Measurements from ENCODE around the gene SPANXD. TPM values are rescaled to one million over a fixed set of nuclear protein-coding genes. Genes with fewer than 3 reads are reported as not detected.

The SPANXD gene
- total RNA-seq, 1 donor from 2014 or later, result not detected

DNA sequence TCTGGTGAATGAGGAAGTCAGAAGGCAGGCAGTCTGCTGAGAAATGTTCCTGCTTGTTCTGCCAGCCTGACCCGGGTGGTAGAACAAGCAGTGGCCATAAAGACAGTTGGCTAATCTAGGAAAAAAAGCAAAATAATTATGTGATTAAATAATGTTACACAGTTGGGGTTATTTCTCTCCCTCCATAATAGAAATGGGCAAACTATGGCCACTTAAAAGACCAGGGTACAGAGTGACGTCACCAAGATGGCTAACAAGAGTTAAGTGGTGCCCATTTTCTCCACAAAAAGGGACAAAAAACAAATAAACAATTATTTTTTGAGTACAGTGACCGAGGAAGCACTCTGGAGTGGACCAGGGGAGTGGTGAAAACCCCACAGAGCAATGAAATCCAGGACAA, 16.1 kb upstream of the SPANXD start:
- Histone ChIP-seq H2AFZ (ENCODE audit: low read depth, low read length) (no peak overlapping the region), H3K4me2 (ENCODE audit: low read length) (no peak overlapping the region), H3K9me3 (ENCODE audit: insufficient read depth, low read depth, low read length) (no peaks in the 10 kb centered on the region), H3K36me3 (ENCODE audit: insufficient read depth, low read length) (no peaks in the 10 kb centered on the region), H4K20me1 (ENCODE audit: insufficient read depth, low read length) (no peaks in the 10 kb centered on the region), H3K9ac (ENCODE audit: low read length) (no peak overlapping the region), H3K27me3 (ENCODE audit: insufficient read depth, low read length) (no peaks in the 10 kb centered on the region), H3K4me1 (ENCODE audit: insufficient read depth, low read length) (no peaks in the 10 kb centered on the region), H3K4me3 (ENCODE audit: insufficient read depth, low read depth, low read length) (no peak overlapping the region), H3K79me2 (ENCODE audit: insufficient read depth, low read length) (no peaks in the 10 kb centered on the region), H3K27ac (ENCODE audit: low read depth, low read length) (no peak overlapping the region)
- Mint-ChIP-seq H3K27me3 (ENCODE audit: low read depth, unreplicated experiment) (no peaks in the 10 kb centered on the region), H3K27ac (ENCODE audit: unreplicated experiment) (no peak overlapping the region), H3K36me3 (ENCODE audit: low read depth, unreplicated experiment) (no peaks in the 10 kb centered on the region), H3K4me3 (ENCODE audit: unreplicated experiment) (no peak overlapping the region), H3K9me3 (ENCODE audit: unreplicated experiment) (no peaks in the 10 kb centered on the region), H3K4me1 (ENCODE audit: low read depth, unreplicated experiment) (no peaks in the 10 kb centered on the region)
- TF ChIP-seq EZH2 (IDR thresholded peaks at IDR 0.05; ENCODE audit: insufficient read depth, low read length), result no peak
- TF ChIP-seq, protein P1, sequence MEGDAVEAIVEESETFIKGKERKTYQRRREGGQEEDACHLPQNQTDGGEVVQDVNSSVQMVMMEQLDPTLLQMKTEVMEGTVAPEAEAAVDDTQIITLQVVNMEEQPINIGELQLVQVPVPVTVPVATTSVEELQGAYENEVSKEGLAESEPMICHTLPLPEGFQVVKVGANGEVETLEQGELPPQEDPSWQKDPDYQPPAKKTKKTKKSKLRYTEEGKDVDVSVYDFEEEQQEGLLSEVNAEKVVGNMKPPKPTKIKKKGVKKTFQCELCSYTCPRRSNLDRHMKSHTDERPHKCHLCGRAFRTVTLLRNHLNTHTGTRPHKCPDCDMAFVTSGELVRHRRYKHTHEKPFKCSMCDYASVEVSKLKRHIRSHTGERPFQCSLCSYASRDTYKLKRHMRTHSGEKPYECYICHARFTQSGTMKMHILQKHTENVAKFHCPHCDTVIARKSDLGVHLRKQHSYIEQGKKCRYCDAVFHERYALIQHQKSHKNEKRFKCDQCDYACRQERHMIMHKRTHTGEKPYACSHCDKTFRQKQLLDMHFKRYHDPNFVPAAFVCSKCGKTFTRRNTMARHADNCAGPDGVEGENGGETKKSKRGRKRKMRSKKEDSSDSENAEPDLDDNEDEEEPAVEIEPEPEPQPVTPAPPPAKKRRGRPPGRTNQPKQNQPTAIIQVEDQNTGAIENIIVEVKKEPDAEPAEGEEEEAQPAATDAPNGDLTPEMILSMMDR (IDR thresholded peaks at IDR 0.05; ENCODE audit: insufficient read depth, low read depth, low read length), result no peak
- DNase-seq (ENCODE audit: low read depth) (no peak), FAIRE-seq (no peak)

DNA sequence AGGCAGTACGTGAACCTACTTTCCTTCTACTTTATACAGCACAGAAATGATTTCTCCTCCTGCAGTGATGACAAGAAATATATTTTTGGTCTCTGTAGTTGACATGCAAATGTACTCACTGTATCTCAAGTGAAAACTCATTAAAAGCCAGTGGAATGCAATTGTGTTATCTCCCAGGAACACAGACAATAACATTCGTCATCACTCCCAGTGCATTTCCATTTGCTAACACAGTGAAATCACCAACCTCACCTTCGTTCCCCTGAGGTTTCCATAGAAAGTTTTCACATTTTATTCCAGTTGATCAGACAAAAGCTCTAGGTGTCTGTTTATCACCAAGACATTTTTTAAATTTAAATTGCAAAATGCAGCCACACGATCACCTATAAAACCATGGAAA, 2.5 kb upstream of the SPANXD start:
- H3K4me3 Mint-ChIP-seq (ENCODE audit: unreplicated experiment), result no peak overlapping the region
- H3K9me3 Mint-ChIP-seq (ENCODE audit: unreplicated experiment), result peaks cover 2% of the 10 kb centered on the region
- FAIRE-seq, result no peak

DNA sequence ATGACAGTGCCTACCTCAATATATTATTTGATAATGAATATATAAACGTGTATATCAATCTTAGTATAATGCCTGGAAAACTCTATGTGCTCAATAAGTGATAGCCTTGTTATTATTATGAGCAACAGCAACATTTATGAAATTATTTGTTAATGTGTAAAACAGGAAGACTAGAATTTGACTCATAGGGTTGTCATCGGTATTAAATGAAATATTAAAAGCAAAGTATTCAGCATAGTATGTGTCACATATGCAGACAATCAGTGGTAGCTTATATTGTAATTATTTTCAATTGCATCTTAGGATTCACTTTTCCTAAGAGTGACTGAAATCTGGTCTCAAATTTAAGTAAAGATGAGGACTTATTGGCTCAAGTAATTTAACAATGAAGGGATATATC, 24.6 kb downstream of the SPANXD start:
- Mint-ChIP-seq H3K27me3 (ENCODE audit: low read depth, unreplicated experiment) (no peaks in the 10 kb centered on the region), H3K9me3 (ENCODE audit: unreplicated experiment) (no peaks in the 10 kb centered on the region), H3K4me1 (ENCODE audit: low read depth, unreplicated experiment) (no peaks in the 10 kb centered on the region), H3K27ac (ENCODE audit: unreplicated experiment) (no peak overlapping the region), H3K36me3 (ENCODE audit: low read depth, unreplicated experiment) (no peaks in the 10 kb centered on the region), H3K4me3 (ENCODE audit: unreplicated experiment) (no peak overlapping the region)
- Histone ChIP-seq H3K27me3 (ENCODE audit: insufficient read depth, low read length) (no peaks in the 10 kb centered on the region), H3K79me2 (ENCODE audit: insufficient read depth, low read length) (no peaks in the 10 kb centered on the region), H4K20me1 (ENCODE audit: insufficient read depth, low read length) (no peaks in the 10 kb centered on the region), H2AFZ (ENCODE audit: low read depth, low read length) (no peak overlapping the region), H3K27ac (ENCODE audit: low read depth, low read length) (no peak overlapping the region), H3K4me1 (ENCODE audit: insufficient read depth, low read length) (no peaks in the 10 kb centered on the region), H3K36me3 (ENCODE audit: insufficient read depth, low read length) (no peaks in the 10 kb centered on the region), H3K4me2 (ENCODE audit: low read length) (no peak overlapping the region), H3K9me3 (ENCODE audit: insufficient read depth, low read depth, low read length) (no peaks in the 10 kb centered on the region), H3K4me3 (ENCODE audit: insufficient read depth, low read depth, low read length) (no peak overlapping the region), H3K9ac (ENCODE audit: low read length) (no peak overlapping the region)
- no peak for DNase-seq (ENCODE audit: low read depth)
- no peak for FAIRE-seq
- TF ChIP-seq, protein P1 (IDR thresholded peaks at IDR 0.05; ENCODE audit: insufficient read depth, low read depth, low read length), result no peak
- TF ChIP-seq EZH2 (IDR thresholded peaks at IDR 0.05; ENCODE audit: insufficient read depth, low read length), result no peak

More for the DNA sequence above, 2.5 kb upstream of the SPANXD start:
- Histone ChIP-seq H3K79me2 (ENCODE audit: insufficient read depth, low read length) (no peaks in the 10 kb centered on the region), H3K36me3 (ENCODE audit: insufficient read depth, low read length) (no peaks in the 10 kb centered on the region), H3K4me2 (ENCODE audit: low read length) (no peak overlapping the region), H4K20me1 (ENCODE audit: insufficient read depth, low read length) (no peaks in the 10 kb centered on the region), H3K9me3 (ENCODE audit: insufficient read depth, low read depth, low read length) (no peaks in the 10 kb centered on the region), H3K4me3 (ENCODE audit: insufficient read depth, low read depth, low read length) (no peak overlapping the region), H3K27ac (ENCODE audit: low read depth, low read length) (no peak overlapping the region), H3K27me3 (ENCODE audit: insufficient read depth, low read length) (no peaks in the 10 kb centered on the region), H2AFZ (ENCODE audit: low read depth, low read length) (no peak overlapping the region), H3K4me1 (ENCODE audit: insufficient read depth, low read length) (no peaks in the 10 kb centered on the region), H3K9ac (ENCODE audit: low read length) (no peak overlapping the region)
- DNase-seq (ENCODE audit: low read depth), result peak; percentile 61
- no peak for TF ChIP-seq EZH2 (IDR thresholded peaks at IDR 0.05; ENCODE audit: insufficient read depth, low read length)
- TF ChIP-seq, protein P1 (IDR thresholded peaks at IDR 0.05; ENCODE audit: insufficient read depth, low read depth, low read length), result no peak
- Mint-ChIP-seq H3K27me3 (ENCODE audit: low read depth, unreplicated experiment) (no peaks in the 10 kb centered on the region), H3K36me3 (ENCODE audit: low read depth, unreplicated experiment) (no peaks in the 10 kb centered on the region), H3K27ac (ENCODE audit: unreplicated experiment) (no peak overlapping the region), H3K4me1 (ENCODE audit: low read depth, unreplicated experiment) (no peaks in the 10 kb centered on the region)
